SK-N-MC (cell line): ENCODE measurements around the gene SGPP2.
A peak's percentile ranks its signal among the peaks of the same experiment; 100 is the strongest.

ENCODE experiments used
- DNase-seq: peaks from one replicate; pipeline ENCODE4 v3.0.0-alpha.2; 2011; ENCODE audit warnings: low read depth, low spot score
- H3K27ac ChIP-seq: fragments of 200-600 bp; sonication (generic); 2 replicates; pipeline ENCODE4 v1.5.1; 2016; ENCODE audit warnings: mixed run types
- H3K36me3 ChIP-seq: fragments of 200-600 bp; sonication (generic); 2 replicates; pipeline ENCODE4 v1.6.1; 2017; ENCODE audit warnings: antibody characterized with exemption, low read length, mixed read lengths; ENCODE audit not compliant: insufficient read depth
- H3K4me3 ChIP-seq: fragments of 200-600 bp; sonication (generic); 2 replicates; pipeline ENCODE4 v1.5.1; 2016
- H3K9ac ChIP-seq: fragments of 200-600 bp; sonication (generic); 2 replicates; pipeline ENCODE4 v1.8.0; 2017; ENCODE audit warnings: mixed run types, mixed read lengths; ENCODE audit not compliant: insufficient read length
- H3K9me3 ChIP-seq: fragments of 200-600 bp; sonication (generic); 2 replicates; pipeline ENCODE4 v1.6.1; 2017; ENCODE audit warnings: low read depth, mild to moderate bottlenecking, antibody characterized with exemption, low read length, moderate library complexity, mixed read lengths
- EZH2 ChIP-seq: fragments of 200-600 bp; sonication (generic); IDR thresholded peaks from one replicate; pipeline ENCODE4 v1.6.1; 2017; ENCODE audit warnings: antibody characterized with exemption
- FOXP2 ChIP-seq: optimal IDR thresholded peaks from 2 replicates; pipeline ENCODE3; 2011; ENCODE audit warnings: mild to moderate bottlenecking, moderate library complexity; ENCODE audit not compliant: insufficient read depth; ENCODE audit errors: extremely low read length, control extremely low read depth
- POLR2AphosphoS5 ChIP-seq: IDR thresholded peaks from 2 replicates; pipeline ENCODE4 v1.6.1; 2012; ENCODE audit warnings: mild to moderate bottlenecking, low read depth, low read length, borderline replicate concordance

SGPP2 gene

GRCh38 chr2:222592176-222592575, 167.8 kb downstream of the SGPP2 start:
- Histone ChIP-seq H3K27ac (peak overlapping the region; percentile 68), H3K36me3 (peaks cover 64% of the 10 kb centered on the region), H3K9ac (no peak overlapping the region), H3K9me3 (no peaks in the 10 kb centered on the region), H3K4me3 (no peak overlapping the region)
- no peak for DNase-seq
- TF ChIP-seq EZH2 (no peak), FOXP2 (no peak), POLR2AphosphoS5 (no peak)

DNA sequence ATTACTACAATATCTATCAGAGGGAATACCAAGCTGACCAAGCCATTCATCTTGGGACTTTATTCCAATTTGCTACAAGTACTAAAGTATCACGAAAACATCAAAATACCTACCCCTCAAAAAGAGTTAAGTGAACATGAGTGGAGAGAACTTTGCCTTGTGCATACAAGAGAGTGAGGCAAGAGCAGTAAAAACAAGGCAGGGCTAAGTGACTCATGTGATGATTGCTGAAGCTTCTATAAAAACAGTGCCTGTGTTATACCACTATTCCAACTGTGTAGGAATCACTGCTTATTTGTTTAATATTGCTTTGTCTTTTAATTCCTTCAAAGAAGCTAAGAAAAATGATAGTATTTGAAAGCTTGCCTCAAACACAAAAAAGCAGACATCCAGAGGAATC, 170.3 kb downstream of the SGPP2 start:
- Histone ChIP-seq H3K9me3 (no peaks in the 10 kb centered on the region), H3K27ac (no peak overlapping the region), H3K9ac (no peak overlapping the region), H3K4me3 (no peak overlapping the region), H3K36me3 (peaks cover 89% of the 10 kb centered on the region)
- no peak for DNase-seq
- TF ChIP-seq POLR2AphosphoS5: no peak
- TF ChIP-seq EZH2: no peak

DNA sequence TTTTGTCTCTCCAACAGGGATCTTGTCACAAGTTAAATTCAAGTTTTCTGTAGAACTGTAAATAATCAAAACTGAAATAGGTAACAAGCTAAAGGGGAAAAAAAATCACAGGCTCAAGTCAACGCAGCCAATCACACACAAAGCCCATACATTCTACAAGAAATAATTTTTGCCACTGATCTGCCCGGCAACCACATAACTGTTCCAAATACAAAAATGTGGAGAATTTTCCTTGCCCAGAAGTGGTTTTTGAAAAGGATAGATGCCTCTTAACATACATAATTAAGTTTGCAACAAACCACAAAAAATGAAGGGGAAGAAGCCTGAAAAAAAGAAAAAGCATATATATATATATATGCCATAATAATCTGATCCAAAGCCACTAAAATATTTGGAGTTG, 171.2 kb downstream of the SGPP2 start:
- Histone ChIP-seq H3K4me3 (no peak overlapping the region), H3K36me3 (peaks cover 91% of the 10 kb centered on the region), H3K27ac (peak overlapping the region; percentile 29; the same call in 1 of the 2 replicates), H3K9ac (no peak overlapping the region), H3K9me3 (no peaks in the 10 kb centered on the region)
- DNase-seq: no peak
- TF ChIP-seq FOXP2: no peak
- TF ChIP-seq EZH2: no peak
- TF ChIP-seq POLR2AphosphoS5: no peak

- TF ChIP-seq EZH2 (no peak), POLR2AphosphoS5 (no peak), FOXP2 (no peak)
- H3K4me3 ChIP-seq: no peak overlapping the region
- peak overlapping the region; percentile 12; the same call in 1 of the 2 replicates for H3K27ac ChIP-seq
- H3K9me3 ChIP-seq: no peaks in the 10 kb centered on the region
- H3K36me3 ChIP-seq: peaks cover 74% of the 10 kb centered on the region
- DNase-seq: no peak
- no peak overlapping the region for H3K9ac ChIP-seq
These were observed 174.3 kb downstream of the SGPP2 start for GRCh38 chr2:222598611-222599010.

- no peaks in the 10 kb centered on the region for H3K9me3 ChIP-seq
- H3K9ac ChIP-seq: no peak overlapping the region
- no peak for TF ChIP-seq POLR2AphosphoS5
- H3K4me3 ChIP-seq: no peak overlapping the region
- DNase-seq: no peak
- H3K27ac ChIP-seq: no peak overlapping the region
- H3K36me3 ChIP-seq: peaks cover 50% of the 10 kb centered on the region
These were observed 179.2 kb downstream of the SGPP2 start for GRCh38 chr2:222603501-222603900.

GRCh38 chr2:222604749-222605515, 180.6 kb downstream of the SGPP2 start:
- peaks cover 50% of the 10 kb centered on the region for H3K36me3 ChIP-seq

GRCh38 chr2:222606306-222606705, 182.0 kb downstream of the SGPP2 start:
- H3K36me3 ChIP-seq: peaks cover 51% of the 10 kb centered on the region
- no peaks in the 10 kb centered on the region for H3K9me3 ChIP-seq
- no peak for DNase-seq
- peak overlapping the region; percentile 18; the same call in 1 of the 2 replicates for H3K27ac ChIP-seq
- no peak overlapping the region for H3K4me3 ChIP-seq
- no peak overlapping the region for H3K9ac ChIP-seq
- TF ChIP-seq FOXP2 (no peak), EZH2 (no peak), POLR2AphosphoS5 (no peak)

More at GRCh38 chr2:222604749-222605515, 180.6 kb downstream of the SGPP2 start:
- Histone ChIP-seq H3K9ac (no peak overlapping the region), H3K4me3 (no peak overlapping the region), H3K9me3 (no peaks in the 10 kb centered on the region), H3K27ac (peak overlapping the region; percentile 75)
- no peak for TF ChIP-seq FOXP2
- no peak for TF ChIP-seq POLR2AphosphoS5
- no peak for TF ChIP-seq EZH2
- no peak for DNase-seq

GRCh38 chr2:222608081-222608480, 183.7 kb downstream of the SGPP2 start:
- TF ChIP-seq POLR2AphosphoS5: no peak
- no peak for TF ChIP-seq FOXP2
- TF ChIP-seq EZH2: no peak
- Histone ChIP-seq H3K27ac (peak overlapping the region; percentile 73), H3K36me3 (peaks cover 61% of the 10 kb centered on the region), H3K4me3 (no peak overlapping the region), H3K9me3 (no peaks in the 10 kb centered on the region), H3K9ac (no peak overlapping the region)
- DNase-seq: no peak

DNA sequence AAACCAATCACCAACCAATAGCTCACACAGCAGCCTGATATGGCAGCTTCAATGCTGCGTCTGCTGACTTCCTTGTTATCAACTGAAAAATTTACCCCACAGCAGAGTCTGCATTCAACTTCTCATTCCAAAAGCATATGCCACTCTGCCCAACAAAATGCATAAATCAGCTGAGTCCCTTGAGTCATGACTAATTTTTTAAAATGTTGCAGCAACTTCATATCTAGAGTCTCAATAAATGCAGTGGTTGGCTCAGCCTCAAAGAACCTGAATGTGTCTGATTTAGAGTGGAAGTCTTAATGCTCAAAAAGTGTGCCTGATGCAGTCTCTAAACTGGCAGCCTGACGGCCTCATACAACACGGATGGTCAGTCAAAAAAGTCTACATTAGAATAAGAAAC, 185.0 kb downstream of the SGPP2 start:
- no peak overlapping the region for H3K4me3 ChIP-seq
- peaks cover 71% of the 10 kb centered on the region for H3K36me3 ChIP-seq
- TF ChIP-seq EZH2: no peak
- TF ChIP-seq POLR2AphosphoS5: no peak
- TF ChIP-seq FOXP2: no peak
- H3K9ac ChIP-seq: no peak overlapping the region
- H3K9me3 ChIP-seq: no peaks in the 10 kb centered on the region
- H3K27ac ChIP-seq: peak overlapping the region; percentile 73; the same call in 1 of the 2 replicates
- DNase-seq: no peak
